Measurements from ENCODE around the gene KIAA1755.
A peak's percentile ranks its signal among the peaks of the same experiment; 100 is the strongest.

KIAA1755 gene

GRCh38 chr20:38208523-38208922, 52.0 kb downstream of the KIAA1755 start:
- no peaks in the 10 kb centered on the region for H3K79me2 ChIP-seq (ENCODE audit: control insufficient read depth, insufficient read depth, low read length, poor library complexity)

DNA sequence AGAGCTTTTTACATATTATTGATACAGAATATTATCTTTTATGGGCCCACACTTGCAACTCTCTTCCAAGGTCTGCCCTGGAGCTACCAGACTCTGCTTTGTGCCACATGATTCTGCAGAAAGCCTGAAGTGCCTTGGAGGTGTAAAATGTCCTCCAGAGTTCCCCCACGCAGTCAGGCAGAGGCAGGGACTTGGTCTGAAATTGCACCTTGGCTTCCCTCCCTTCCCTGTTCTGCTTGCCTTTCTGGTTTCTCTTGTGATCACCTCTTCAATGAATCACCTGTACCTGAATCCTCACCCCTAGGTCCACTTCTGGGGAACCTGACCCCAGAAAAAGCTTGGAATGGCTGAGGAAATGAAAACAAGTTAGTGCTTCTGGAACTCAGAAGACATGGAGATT, 52.4 kb downstream of the KIAA1755 start:
- no peak overlapping the region for H2BK120ac ChIP-seq (ENCODE audit: insufficient read depth, low read length, poor library complexity)
- no peak overlapping the region for H3K23ac ChIP-seq (ENCODE audit: low read length)
- H3K9ac ChIP-seq (ENCODE audit: low read length) = no peak overlapping the region
- H2AFZ ChIP-seq (ENCODE audit: insufficient read depth, low read length, poor library complexity) = no peak overlapping the region
- no peaks in the 10 kb centered on the region for H3K79me2 ChIP-seq (ENCODE audit: control insufficient read depth, insufficient read depth, low read length, poor library complexity)
- H3K4me3 ChIP-seq (ENCODE audit: low read depth, low read length) = no peak overlapping the region
- H2BK5ac ChIP-seq (ENCODE audit: low read depth, low read length, poor library complexity) = no peak overlapping the region
- no peaks in the 10 kb centered on the region for H3K36me3 ChIP-seq (ENCODE audit: control insufficient read depth in 1 of 2, insufficient read depth in 2 of 2, low read length in 2 of 2)
- H3K79me1 ChIP-seq (ENCODE audit: low read length) = no peaks in the 10 kb centered on the region
- H3K4me2 ChIP-seq (ENCODE audit: low read length) = no peak overlapping the region
- H3K4me1 ChIP-seq (ENCODE audit: control insufficient read depth in 1 of 2, insufficient read depth in 2 of 2, low read length in 2 of 2) = peaks cover 6 to 8% of the 10 kb centered on the region in 2 experiments
- no peaks in the 10 kb centered on the region for H3K27me3 ChIP-seq (ENCODE audit: insufficient read depth, low read length)
- no peak overlapping the region for H4K8ac ChIP-seq (ENCODE audit: low read depth, low read length)
- H3K18ac ChIP-seq (ENCODE audit: low read length) = no peak overlapping the region
- H3K14ac ChIP-seq (ENCODE audit: low read length) = no peak overlapping the region
- no peak overlapping the region for H3K4ac ChIP-seq (ENCODE audit: low read depth, low read length)
- H4K12ac ChIP-seq (ENCODE audit: low read depth, low read length) = no peak overlapping the region
- no CpG with 5 or more reads among the region's 1 CpG for WGBS (ENCODE audit: extremely low coverage, insufficient coverage, insufficient read length)
- DNase-seq = no peak
- no peak overlapping the region for H4K91ac ChIP-seq (ENCODE audit: low read depth, low read length)
- no peak overlapping the region for H2BK12ac ChIP-seq (ENCODE audit: low read length)
- peaks cover 2% of the 10 kb centered on the region for H3K9me3 ChIP-seq (ENCODE audit: insufficient read depth, low read depth, low read length)
- no peak overlapping the region for H3K27ac ChIP-seq (ENCODE audit: low read depth, low read length)
- no peak overlapping the region for H2AK5ac ChIP-seq (ENCODE audit: low read length)

More at GRCh38 chr20:38208523-38208922, 52.0 kb downstream of the KIAA1755 start:
- Histone ChIP-seq H3K27ac (ENCODE audit: low read depth, low read length) (no peak overlapping the region), H2AFZ (ENCODE audit: insufficient read depth, low read length, poor library complexity) (no peak overlapping the region), H4K12ac (ENCODE audit: low read depth, low read length) (no peak overlapping the region), H3K14ac (ENCODE audit: low read length) (no peak overlapping the region), H3K36me3 (ENCODE audit: control insufficient read depth in 1 of 2, insufficient read depth in 2 of 2, low read length in 2 of 2) (no peaks in the 10 kb centered on the region), H4K8ac (ENCODE audit: low read depth, low read length) (no peak overlapping the region), H3K23ac (ENCODE audit: low read length) (no peak overlapping the region), H3K9ac (ENCODE audit: low read length) (no peak overlapping the region), H4K91ac (ENCODE audit: low read depth, low read length) (peak overlapping the region; percentile 3), H2BK12ac (ENCODE audit: low read length) (no peak overlapping the region), H3K4me2 (ENCODE audit: low read length) (no peak overlapping the region), H3K4ac (ENCODE audit: low read depth, low read length) (no peak overlapping the region), H2BK5ac (ENCODE audit: low read depth, low read length, poor library complexity) (no peak overlapping the region), H2BK120ac (ENCODE audit: insufficient read depth, low read length, poor library complexity) (no peak overlapping the region), H3K4me1 (ENCODE audit: control insufficient read depth in 1 of 2, insufficient read depth in 2 of 2, low read length in 2 of 2) (peaks cover 6 to 7% of the 10 kb centered on the region in 2 experiments), H3K4me3 (ENCODE audit: low read depth, low read length) (no peak overlapping the region), H3K18ac (ENCODE audit: low read length) (no peak overlapping the region), H3K9me3 (ENCODE audit: insufficient read depth, low read depth, low read length) (no peaks in the 10 kb centered on the region), H2AK5ac (ENCODE audit: low read length) (no peak overlapping the region), H3K27me3 (ENCODE audit: insufficient read depth, low read length) (no peaks in the 10 kb centered on the region), H3K79me1 (ENCODE audit: low read length) (peaks cover 3% of the 10 kb centered on the region)
- DNase-seq = no peak
- 100% methylated on average over 1 of the region's 3 CpGs for WGBS (ENCODE audit: extremely low coverage, insufficient coverage, insufficient read length)

- no peaks in the 10 kb centered on the region for H3K79me2 ChIP-seq (ENCODE audit: control insufficient read depth, insufficient read depth, low read length, poor library complexity)
- H3K4me2 ChIP-seq (ENCODE audit: low read length) = no peak overlapping the region
- H2AK5ac ChIP-seq (ENCODE audit: low read length) = no peak overlapping the region
- H3K4me3 ChIP-seq (ENCODE audit: low read depth, low read length) = no peak overlapping the region
- no peak overlapping the region for H3K14ac ChIP-seq (ENCODE audit: low read length)
- peaks cover 1% of the 10 kb centered on the region for H3K79me1 ChIP-seq (ENCODE audit: low read length)
- no peak overlapping the region for H2BK5ac ChIP-seq (ENCODE audit: low read depth, low read length, poor library complexity)
- H3K9me3 ChIP-seq (ENCODE audit: insufficient read depth, low read depth, low read length) = peaks cover 6% of the 10 kb centered on the region
- H4K12ac ChIP-seq (ENCODE audit: low read depth, low read length) = no peak overlapping the region
- H4K91ac ChIP-seq (ENCODE audit: low read depth, low read length) = no peak overlapping the region
- WGBS (ENCODE audit: extremely low coverage, insufficient coverage, insufficient read length) = no CpG with 5 or more reads among the region's 2 CpGs
- H3K4me1 ChIP-seq (ENCODE audit: control insufficient read depth in 1 of 2, insufficient read depth in 2 of 2, low read length in 2 of 2) = peaks cover 6 to 9% of the 10 kb centered on the region in 2 experiments
- no peak overlapping the region for H2AFZ ChIP-seq (ENCODE audit: insufficient read depth, low read length, poor library complexity)
- no peak overlapping the region for H3K27ac ChIP-seq (ENCODE audit: low read depth, low read length)
- DNase-seq = no peak
- H3K36me3 ChIP-seq (ENCODE audit: control insufficient read depth in 1 of 2, insufficient read depth in 2 of 2, low read length in 2 of 2) = no peaks in the 10 kb centered on the region
- no peak overlapping the region for H3K23ac ChIP-seq (ENCODE audit: low read length)
- no peak overlapping the region for H3K9ac ChIP-seq (ENCODE audit: low read length)
- no peak overlapping the region for H2BK12ac ChIP-seq (ENCODE audit: low read length)
- no peak overlapping the region for H4K8ac ChIP-seq (ENCODE audit: low read depth, low read length)
- no peak overlapping the region for H3K4ac ChIP-seq (ENCODE audit: low read depth, low read length)
- no peak overlapping the region for H2BK120ac ChIP-seq (ENCODE audit: insufficient read depth, low read length, poor library complexity)
- H3K18ac ChIP-seq (ENCODE audit: low read length) = no peak overlapping the region
- no peaks in the 10 kb centered on the region for H3K27me3 ChIP-seq (ENCODE audit: insufficient read depth, low read length)
These were observed 52.9 kb downstream of the KIAA1755 start for GRCh38 chr20:38207621-38208020.

DNA sequence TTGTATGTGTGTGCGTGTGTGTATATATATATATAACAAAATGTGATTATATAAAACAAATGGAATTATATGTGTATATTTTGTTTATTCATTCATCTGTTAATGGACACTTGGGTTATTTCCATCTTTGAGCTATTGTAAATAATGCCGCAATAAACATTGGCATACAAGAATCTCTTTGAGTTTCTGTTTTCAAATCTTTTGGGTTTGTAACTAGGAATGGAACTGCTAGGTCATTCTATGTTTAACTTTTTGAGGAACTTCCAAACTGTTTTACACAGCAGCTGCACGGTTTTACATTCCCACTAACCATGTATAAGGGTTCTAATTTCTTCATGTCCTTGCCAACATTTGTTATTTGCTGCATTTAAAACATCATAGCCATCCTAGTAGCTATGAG, 55.5 kb downstream of the KIAA1755 start:
- Histone ChIP-seq H4K12ac (ENCODE audit: low read depth, low read length) (no peak overlapping the region), H3K9ac (ENCODE audit: low read length) (no peak overlapping the region), H3K14ac (ENCODE audit: low read length) (no peak overlapping the region), H4K91ac (ENCODE audit: low read depth, low read length) (no peak overlapping the region), H2BK5ac (ENCODE audit: low read depth, low read length, poor library complexity) (no peak overlapping the region), H3K4me1 (ENCODE audit: control insufficient read depth in 1 of 2, insufficient read depth in 2 of 2, low read length in 2 of 2) (peaks cover 13 to 20% of the 10 kb centered on the region in 2 experiments), H2AK5ac (ENCODE audit: low read length) (no peak overlapping the region), H2AFZ (ENCODE audit: insufficient read depth, low read length, poor library complexity) (no peak overlapping the region), H3K9me3 (ENCODE audit: insufficient read depth, low read depth, low read length) (peaks cover 6% of the 10 kb centered on the region), H3K79me2 (ENCODE audit: control insufficient read depth, insufficient read depth, low read length, poor library complexity) (no peaks in the 10 kb centered on the region), H3K27me3 (ENCODE audit: insufficient read depth, low read length) (no peaks in the 10 kb centered on the region), H3K79me1 (ENCODE audit: low read length) (peaks cover 8% of the 10 kb centered on the region), H3K4ac (ENCODE audit: low read depth, low read length) (no peak overlapping the region), H3K4me2 (ENCODE audit: low read length) (no peak overlapping the region), H3K36me3 (ENCODE audit: control insufficient read depth in 1 of 2, insufficient read depth in 2 of 2, low read length in 2 of 2) (no peaks in the 10 kb centered on the region), H3K27ac (ENCODE audit: low read depth, low read length) (no peak overlapping the region), H3K4me3 (ENCODE audit: low read depth, low read length) (no peak overlapping the region), H4K8ac (ENCODE audit: low read depth, low read length) (no peak overlapping the region), H2BK120ac (ENCODE audit: insufficient read depth, low read length, poor library complexity) (no peak overlapping the region), H3K23ac (ENCODE audit: low read length) (no peak overlapping the region), H2BK12ac (ENCODE audit: low read length) (no peak overlapping the region), H3K18ac (ENCODE audit: low read length) (no peak overlapping the region)
- no peak for DNase-seq
- no CpG with 5 or more reads among the region's 3 CpGs for WGBS (ENCODE audit: extremely low coverage, insufficient coverage, insufficient read length)
